Nephron (organoid): ENCODE measurements around the gene MID1IP1.
A peak's percentile ranks its signal among the peaks of the same experiment; 100 is the strongest.

Experiments used
- H3K27ac Mint-ChIP-seq, 3 experiments: 2 replicates each; pipeline ENCODE4 v1.8.0; 2020; ENCODE audit warnings: mixed read lengths in 3 of 3, mild to moderate bottlenecking in 2 of 3, moderate library complexity in 1 of 3
- H3K27me3 Mint-ChIP-seq: 2 replicates; pipeline ENCODE4 v1.8.0; 2021; ENCODE audit warnings: low read depth, mild to moderate bottlenecking, moderate library complexity, mixed read lengths
- H3K36me3 Mint-ChIP-seq: 2 replicates; pipeline ENCODE4 v1.8.0; 2020; ENCODE audit warnings: low read depth, mixed read lengths
- H3K4me1 Mint-ChIP-seq: 2 replicates; pipeline ENCODE4 v1.8.0; 2020; ENCODE audit warnings: mixed read lengths
- H3K4me3 Mint-ChIP-seq, 3 experiments: 2 replicates each; pipeline ENCODE4 v1.8.0; 2020; ENCODE audit warnings: mild to moderate bottlenecking in 3 of 3, mixed read lengths in 3 of 3, moderate library complexity in 2 of 3
- H3K9me3 Mint-ChIP-seq: 2 replicates; pipeline ENCODE4 v1.8.0; 2020; ENCODE audit warnings: mixed read lengths
- CTCF ChIP-seq, 3 experiments: fragments of 200-600 bp; sonication (generic); IDR thresholded peaks; one replicate each; pipeline ENCODE4 v1.5.0; 2021; ENCODE audit warnings: antibody characterized with exemption in 3 of 3; ENCODE audit not compliant: unreplicated experiment in 3 of 3

Gene MID1IP1

GRCh38 chrX:38807873-38808272 lies 6.6 kb downstream of the MID1IP1 start:
- peaks cover 22% of the 10 kb centered on the region for H3K4me1 Mint-ChIP-seq
- peaks cover 4% of the 10 kb centered on the region for H3K9me3 Mint-ChIP-seq
- peak overlapping the region in 1 of 3 experiments; percentile 16 for H3K27ac Mint-ChIP-seq
- no peak for TF ChIP-seq CTCF (IDR thresholded peaks at IDR 0.05; ENCODE audit: unreplicated experiment in 3 of 3)
- H3K27me3 Mint-ChIP-seq = no peaks in the 10 kb centered on the region
- H3K4me3 Mint-ChIP-seq = peak overlapping the region in 1 of 3 experiments; percentile 8
- H3K36me3 Mint-ChIP-seq = peaks cover 9% of the 10 kb centered on the region

GRCh38 chrX:38811515-38812243 lies 10.4 kb downstream of the MID1IP1 start:
- Mint-ChIP-seq H3K36me3 (peaks cover 4% of the 10 kb centered on the region), H3K4me3 (no peak overlapping the region), H3K4me1 (peaks cover 11% of the 10 kb centered on the region), H3K9me3 (no peaks in the 10 kb centered on the region), H3K27ac (peak overlapping the region in 1 of 3 experiments; percentile 9), H3K27me3 (peaks cover 4% of the 10 kb centered on the region)
- no peak for TF ChIP-seq CTCF (IDR thresholded peaks at IDR 0.05; ENCODE audit: unreplicated experiment in 3 of 3)

GRCh38 chrX:38816155-38816554 lies 14.9 kb downstream of the MID1IP1 start:
- no peak overlapping the region for H3K4me3 Mint-ChIP-seq
- no peaks in the 10 kb centered on the region for H3K9me3 Mint-ChIP-seq
- H3K27me3 Mint-ChIP-seq = peaks cover 4% of the 10 kb centered on the region
- no peaks in the 10 kb centered on the region for H3K4me1 Mint-ChIP-seq
- no peak for TF ChIP-seq CTCF (IDR thresholded peaks at IDR 0.05; ENCODE audit: unreplicated experiment in 3 of 3)
- peak overlapping the region in 1 of 3 experiments; percentile 25 for H3K27ac Mint-ChIP-seq
- H3K36me3 Mint-ChIP-seq = no peaks in the 10 kb centered on the region

GRCh38 chrX:38817004-38817703 lies 15.9 kb downstream of the MID1IP1 start:
- Mint-ChIP-seq H3K4me3 (no peak overlapping the region), H3K36me3 (no peaks in the 10 kb centered on the region), H3K27me3 (peaks cover 4% of the 10 kb centered on the region), H3K27ac (no peak overlapping the region), H3K4me1 (no peaks in the 10 kb centered on the region), H3K9me3 (no peaks in the 10 kb centered on the region)
- no peak for TF ChIP-seq CTCF (IDR thresholded peaks at IDR 0.05; ENCODE audit: unreplicated experiment in 3 of 3)

- Mint-ChIP-seq H3K27me3 (peaks cover 4% of the 10 kb centered on the region), H3K4me3 (no peak overlapping the region), H3K4me1 (no peaks in the 10 kb centered on the region), H3K9me3 (no peaks in the 10 kb centered on the region), H3K36me3 (no peaks in the 10 kb centered on the region), H3K27ac (no peak overlapping the region)
- TF ChIP-seq CTCF (IDR thresholded peaks at IDR 0.05; ENCODE audit: unreplicated experiment in 3 of 3) = no peak
Measured at GRCh38 chrX:38819163-38819562, 17.9 kb downstream of the MID1IP1 start.
